H54 (cell line): ENCODE results near the gene IGSF21.
"Not testable (repeated sequence)": the region's sequence is repeated elsewhere in the genome, so short reads cannot be mapped to it uniquely, and the experiment has no call there.

Experiments
- DNase-seq: peaks from one replicate; pipeline ENCODE4 v3.0.0; 2011; ENCODE audit warnings: low spot score, mixed read lengths; ENCODE audit not compliant: insufficient read length
- FAIRE-seq: peaks from 3 replicates; lab custom pipeline; 2011; peaks lifted over from hg19 to GRCh38; lab: Jason Lieb, UNC
- POLR2A ChIP-seq: IDR thresholded peaks from 2 replicates; pipeline ENCODE4 v1.6.1; 2011; ENCODE audit warnings: low read depth, mild to moderate bottlenecking, low read length

Gene IGSF21

DNA sequence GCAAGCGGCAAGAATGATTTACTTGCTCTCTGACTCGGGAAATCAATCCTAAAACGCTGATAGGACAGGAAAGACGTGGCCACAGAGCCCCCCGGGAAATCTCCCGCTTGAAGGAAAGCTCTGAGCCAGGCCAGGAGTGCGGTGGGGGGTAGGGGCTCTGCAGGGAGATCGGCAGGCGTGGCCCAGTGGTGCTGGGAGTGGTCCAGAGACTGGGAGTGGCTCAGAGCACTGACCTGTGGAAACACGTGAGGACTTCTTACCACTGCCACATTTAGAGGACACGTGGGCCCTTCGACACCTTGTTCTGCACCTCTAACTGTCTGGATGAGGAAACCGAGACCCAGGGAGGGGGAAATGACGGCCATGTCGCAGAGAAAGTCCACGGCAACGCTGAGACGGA lies 243.1 kb downstream of the IGSF21 start:
- no peak for FAIRE-seq

DNA sequence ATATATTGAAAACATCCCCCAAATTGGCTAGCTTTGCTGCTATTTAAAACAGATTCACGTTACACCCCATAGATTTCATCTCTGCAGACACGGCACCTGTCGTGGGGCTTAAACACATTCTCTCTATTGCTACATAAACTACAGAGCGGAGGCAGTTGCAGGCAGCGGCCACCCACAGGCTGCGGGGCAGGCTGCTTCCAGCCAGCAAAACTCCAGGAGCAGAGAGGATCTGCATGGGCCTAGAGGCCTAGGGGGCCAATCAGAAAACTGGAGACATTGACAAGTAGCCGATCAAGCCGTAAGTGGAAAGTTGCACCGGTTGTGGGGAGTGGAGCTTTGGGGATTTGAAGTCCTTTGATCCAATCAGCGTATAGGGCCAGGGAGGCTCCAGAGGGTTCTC lies 244.1 kb downstream of the IGSF21 start:
- DNase-seq, result no peak
- FAIRE-seq, result no peak
- TF ChIP-seq POLR2A, result no peak

More for the DNA sequence above, 243.1 kb downstream of the IGSF21 start:
- TF ChIP-seq POLR2A, result no peak
- DNase-seq, result no peak

DNA sequence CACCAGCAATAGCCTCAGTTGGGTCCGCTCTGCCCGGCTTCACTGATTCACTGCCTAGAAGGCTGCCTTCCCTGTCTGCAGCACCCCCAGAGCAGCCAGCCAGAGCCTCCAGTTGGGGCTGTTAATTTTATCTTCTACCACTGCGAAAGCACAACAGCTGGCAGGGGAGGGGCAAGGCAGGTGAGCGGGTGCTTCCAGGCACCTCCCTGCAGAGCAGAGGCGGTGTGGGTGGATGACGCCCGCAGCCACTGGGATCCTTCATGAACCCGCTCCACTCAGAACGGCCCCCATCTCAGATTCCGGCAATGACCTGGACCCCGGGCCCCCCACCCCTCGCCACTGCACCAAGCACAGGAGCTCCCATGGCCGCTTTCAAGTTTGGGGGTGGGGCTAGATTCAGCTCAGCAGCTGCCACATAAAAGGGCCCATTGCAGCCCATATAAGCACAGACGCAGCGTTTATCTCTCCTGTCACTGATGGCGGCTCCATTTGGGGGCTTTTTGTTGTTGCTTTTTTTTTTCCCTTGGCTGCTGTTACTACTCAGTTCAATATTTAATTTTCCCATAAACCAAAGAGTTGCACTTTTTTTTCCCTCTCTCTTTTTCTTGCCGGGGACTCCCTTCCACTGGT lies 245.2 kb downstream of the IGSF21 start:
- no peak for FAIRE-seq
- no peak for DNase-seq
- no peak for TF ChIP-seq POLR2A

DNA sequence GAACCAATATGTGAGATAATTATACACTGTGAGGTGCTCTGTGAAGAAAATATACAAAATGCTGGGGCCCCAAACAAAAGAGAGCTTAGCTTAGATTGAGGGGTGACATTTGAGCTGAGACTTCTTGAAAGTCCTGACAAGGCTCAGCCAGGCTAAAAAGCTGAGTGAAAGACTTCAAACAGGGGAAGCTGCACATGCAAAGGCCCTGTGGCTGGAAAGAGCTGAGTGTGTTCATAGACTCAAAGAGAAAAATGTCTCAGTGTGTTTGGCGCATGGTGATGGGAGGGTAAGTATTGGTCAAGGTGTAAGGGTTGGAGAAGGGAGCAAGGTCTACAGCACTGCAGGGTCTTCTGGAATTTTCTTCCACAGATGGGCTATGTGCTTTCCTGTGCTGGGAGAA lies 245.9 kb downstream of the IGSF21 start:
- TF ChIP-seq POLR2A, result no peak
- DNase-seq (no peak), FAIRE-seq (no peak)

DNA sequence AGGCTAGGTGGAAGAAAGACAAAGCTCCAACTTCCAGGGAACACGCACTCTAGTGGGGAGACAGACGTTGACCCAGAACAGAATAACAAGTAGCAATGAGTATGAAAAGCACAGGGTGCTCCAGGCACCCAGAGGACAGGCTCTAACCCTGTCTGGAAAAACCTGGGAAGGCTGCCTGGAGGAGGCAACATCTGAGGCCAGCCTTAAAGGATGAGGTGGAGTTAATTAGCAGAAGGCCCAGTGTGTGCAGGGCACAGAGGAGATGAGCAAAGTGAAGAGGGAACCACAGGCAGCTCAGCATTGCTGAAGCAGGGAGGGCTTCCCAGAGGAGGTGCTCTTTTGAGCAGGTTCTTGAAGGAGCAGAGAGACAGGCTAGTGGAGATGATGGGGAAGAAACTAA lies 246.4 kb downstream of the IGSF21 start:
- no peak for DNase-seq
- no peak for FAIRE-seq
- no peak for TF ChIP-seq POLR2A

DNA sequence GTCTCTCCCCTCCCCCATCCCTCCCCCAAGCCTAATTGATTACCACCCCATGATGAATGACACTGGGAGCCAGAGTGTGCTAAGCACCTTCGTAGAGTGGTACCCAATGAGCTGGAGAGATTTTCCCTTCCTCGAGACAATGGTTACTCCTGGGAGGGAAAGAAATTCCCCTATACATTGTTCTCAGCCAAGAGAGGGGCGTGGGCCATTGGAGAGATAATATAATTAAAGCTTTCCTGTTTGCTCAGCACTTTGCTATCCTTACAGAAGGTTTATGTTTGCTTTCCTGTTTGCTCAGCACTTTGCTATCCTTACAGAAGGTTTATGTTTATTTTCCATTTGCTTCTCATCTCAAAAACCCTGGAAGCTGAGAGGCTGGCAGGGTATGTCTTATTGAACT lies 247.0 kb downstream of the IGSF21 start:
- TF ChIP-seq POLR2A, result no peak
- DNase-seq, result no peak
- FAIRE-seq, result no peak

DNA sequence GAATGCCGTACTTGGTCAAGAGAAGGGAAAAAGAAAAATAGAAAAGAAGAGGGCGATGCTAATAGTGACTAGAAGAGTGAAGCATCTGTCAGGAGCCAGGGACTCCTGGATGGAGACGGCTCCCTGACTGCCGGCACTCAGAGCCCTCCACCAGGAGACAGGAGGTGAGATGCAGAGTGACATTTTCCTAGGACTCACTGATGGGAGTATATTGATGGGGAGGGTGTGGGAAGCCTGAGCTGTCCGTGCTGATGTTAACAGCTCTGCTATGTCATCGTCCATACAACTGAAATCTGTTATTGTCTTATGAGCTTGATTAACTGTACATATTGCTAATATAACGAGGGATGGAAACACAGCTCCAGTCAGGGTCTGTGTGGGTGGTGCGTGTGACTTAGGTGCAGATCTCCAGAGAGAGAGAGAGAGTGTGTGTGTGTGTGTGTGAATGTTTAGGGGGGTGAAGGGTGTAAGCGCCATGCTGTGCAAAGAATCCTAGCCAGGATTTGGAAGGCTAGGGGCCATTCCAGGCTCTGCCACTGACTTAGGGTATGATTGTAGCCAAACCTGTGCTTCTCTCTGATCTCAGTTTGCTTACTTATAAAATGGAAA lies 250.1 kb downstream of the IGSF21 start:
- no peak for FAIRE-seq
- DNase-seq, result no peak
- TF ChIP-seq POLR2A, result no peak

DNA sequence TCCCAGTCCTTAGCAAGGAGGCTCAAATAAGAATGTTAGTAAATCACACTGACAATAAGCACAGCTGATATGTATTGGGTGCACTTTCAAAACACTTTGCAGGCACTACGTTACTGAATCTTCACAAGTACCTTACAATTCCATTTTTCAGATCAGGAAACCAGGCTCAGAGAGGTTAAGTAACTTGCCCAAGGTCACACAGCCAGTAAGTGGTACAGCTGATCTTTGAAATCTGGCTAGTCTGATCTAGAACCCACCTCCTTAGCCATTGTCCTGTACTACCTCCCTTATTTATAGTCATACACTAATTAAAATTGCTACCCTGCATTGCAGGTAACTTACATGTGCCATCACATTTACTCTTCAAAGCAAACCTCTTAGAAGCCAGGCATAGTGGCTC lies 251.0 kb downstream of the IGSF21 start:
- no peak for TF ChIP-seq POLR2A
- DNase-seq (no peak), FAIRE-seq (no peak)

DNA sequence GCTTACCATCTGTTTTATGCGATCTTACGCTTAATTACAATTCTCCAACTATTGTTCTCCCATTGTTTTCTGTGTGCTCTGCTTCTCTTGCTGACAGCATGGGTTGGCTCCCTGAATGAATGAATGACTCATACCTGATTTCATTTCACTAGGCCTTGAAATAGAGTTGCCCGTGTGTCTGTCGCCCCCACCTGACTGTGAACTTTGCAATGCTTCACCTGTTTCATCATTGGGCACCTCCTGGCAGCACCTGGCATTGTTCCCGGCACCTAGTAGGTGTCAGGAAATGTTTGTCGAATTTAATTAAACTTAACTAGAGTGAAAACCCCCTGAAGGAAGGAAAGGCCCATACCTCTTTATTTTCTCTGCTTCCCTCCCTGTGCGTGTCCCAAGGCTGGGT lies 252.7 kb downstream of the IGSF21 start:
- FAIRE-seq (no peak), DNase-seq (no peak)
- no peak for TF ChIP-seq POLR2A

DNA sequence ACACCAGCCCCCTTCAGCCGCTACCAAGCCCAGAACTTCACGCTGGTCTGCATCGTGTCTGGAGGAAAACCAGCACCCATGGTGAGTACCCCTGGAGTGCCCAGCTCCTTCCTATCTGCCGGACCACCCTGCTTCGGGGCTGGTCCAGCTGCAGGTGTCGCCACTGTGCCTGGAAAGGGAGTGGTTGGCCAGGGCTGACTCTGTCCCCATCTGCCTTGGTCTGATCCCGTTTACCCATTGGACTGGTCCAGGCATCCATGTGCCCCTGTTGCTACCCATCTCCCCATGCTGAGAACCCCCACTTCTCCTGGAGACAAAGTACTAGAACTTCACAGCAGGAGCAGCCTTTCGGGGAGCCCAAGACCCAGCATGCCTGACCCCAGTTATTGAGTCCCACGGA lies 254.6 kb downstream of the IGSF21 start:
- DNase-seq (no peak), FAIRE-seq (no peak)
- no peak for TF ChIP-seq POLR2A

DNA sequence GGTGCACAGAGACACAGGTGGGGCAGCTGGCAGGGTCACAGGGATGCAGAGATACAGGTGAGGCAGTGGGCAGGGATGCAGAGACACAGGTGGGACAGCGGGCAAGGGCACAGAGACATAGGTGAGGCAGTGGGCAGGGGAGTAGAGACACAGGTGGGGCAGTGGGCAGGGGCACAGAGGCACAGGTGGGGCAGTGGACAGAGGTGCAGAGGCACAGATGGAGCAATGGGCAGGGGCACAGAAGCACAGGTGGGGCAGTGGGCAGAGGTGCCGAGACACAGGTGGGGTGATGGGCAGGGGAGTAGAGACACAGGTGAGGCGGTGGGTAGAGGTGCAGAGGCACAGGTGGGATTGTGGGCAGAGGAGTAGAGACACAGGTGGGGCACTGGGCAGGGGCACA lies 255.8 kb downstream of the IGSF21 start:
- no peak for TF ChIP-seq POLR2A
- FAIRE-seq, result no peak

DNA sequence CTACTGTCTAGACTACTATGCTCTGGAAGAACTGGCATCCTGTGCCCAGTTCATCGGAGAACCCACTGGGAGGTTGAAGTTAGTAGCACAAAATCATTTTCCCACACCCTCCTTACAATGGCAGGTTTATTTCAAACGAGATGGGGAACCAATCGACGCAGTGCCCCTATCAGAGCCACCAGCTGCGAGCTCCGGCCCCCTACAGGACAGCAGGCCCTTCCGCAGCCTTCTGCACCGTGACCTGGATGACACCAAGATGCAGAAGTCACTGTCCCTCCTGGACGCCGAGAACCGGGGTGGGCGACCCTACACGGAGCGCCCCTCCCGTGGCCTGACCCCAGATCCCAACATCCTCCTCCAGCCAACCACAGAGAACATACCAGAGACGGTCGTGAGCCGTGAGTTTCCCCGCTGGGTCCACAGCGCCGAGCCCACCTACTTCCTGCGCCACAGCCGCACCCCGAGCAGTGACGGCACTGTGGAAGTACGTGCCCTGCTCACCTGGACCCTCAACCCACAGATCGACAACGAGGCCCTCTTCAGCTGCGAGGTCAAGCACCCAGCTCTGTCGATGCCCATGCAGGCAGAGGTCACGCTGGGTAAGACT lies 257.6 kb downstream of the IGSF21 start:
- no peak for TF ChIP-seq POLR2A
- no peak for FAIRE-seq
- DNase-seq, result no peak

More for the DNA sequence above, 255.8 kb downstream of the IGSF21 start:
- no peak for DNase-seq

DNA sequence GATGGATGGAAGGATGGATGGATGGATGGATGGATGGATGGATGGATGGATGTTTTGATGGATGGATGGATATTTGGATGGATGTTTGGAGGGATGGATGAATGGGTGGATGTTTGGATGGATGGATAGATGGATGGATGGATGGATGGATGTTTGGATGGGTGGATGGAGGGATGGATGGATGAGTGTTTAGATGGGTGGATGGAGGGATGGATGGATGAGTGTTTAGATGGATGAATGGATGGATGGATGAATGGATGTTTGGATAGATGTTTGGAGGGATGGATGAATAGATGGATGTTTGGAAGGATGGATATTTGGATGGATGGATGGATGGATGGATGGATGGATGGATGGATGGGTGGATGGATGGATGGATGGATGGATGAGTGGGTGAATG lies 264.9 kb downstream of the IGSF21 start:
- not testable (repeated sequence) for FAIRE-seq, DNase-seq

DNA sequence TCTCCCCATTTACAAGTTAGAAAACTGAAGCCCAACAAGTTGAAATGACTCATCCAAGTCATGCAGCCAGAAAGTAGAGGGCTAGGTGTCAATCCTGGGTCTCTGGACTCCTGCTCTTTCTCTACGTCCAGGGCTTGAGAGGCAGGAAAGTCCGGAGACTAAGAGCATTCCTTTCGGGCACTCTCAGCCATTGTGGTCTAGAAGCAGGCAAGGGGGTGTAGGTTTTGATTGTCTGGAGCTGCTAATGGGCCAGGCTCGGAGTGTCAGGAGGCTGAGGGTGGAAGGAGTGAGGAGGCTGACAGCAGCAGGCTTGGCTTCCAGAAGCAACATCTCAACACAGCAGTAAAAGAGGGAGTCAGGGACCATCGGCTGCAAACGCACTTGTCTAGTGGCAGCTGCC lies 265.6 kb downstream of the IGSF21 start:
- no peak for TF ChIP-seq POLR2A
- no peak for FAIRE-seq
- no peak for DNase-seq
